Astrocyte (in vitro differentiated cells and primary cell): ENCODE data around the gene PADI6.

Experiments
- EZH2 ChIP-seq: IDR thresholded peaks from 2 replicates; pipeline ENCODE4 v1.6.1; 2012; ENCODE audit warnings: mild to moderate bottlenecking, low read length, inconsistent platforms; ENCODE audit not compliant: insufficient read depth
- TF ChIP-seq, protein P1 (sequence below): IDR thresholded peaks from 2 replicates; pipeline ENCODE4 v1.5.1; 2011; ENCODE audit warnings: low read depth, mild to moderate bottlenecking, inconsistent platforms, low read length, moderate library complexity; ENCODE audit not compliant: insufficient read depth

DNA sequence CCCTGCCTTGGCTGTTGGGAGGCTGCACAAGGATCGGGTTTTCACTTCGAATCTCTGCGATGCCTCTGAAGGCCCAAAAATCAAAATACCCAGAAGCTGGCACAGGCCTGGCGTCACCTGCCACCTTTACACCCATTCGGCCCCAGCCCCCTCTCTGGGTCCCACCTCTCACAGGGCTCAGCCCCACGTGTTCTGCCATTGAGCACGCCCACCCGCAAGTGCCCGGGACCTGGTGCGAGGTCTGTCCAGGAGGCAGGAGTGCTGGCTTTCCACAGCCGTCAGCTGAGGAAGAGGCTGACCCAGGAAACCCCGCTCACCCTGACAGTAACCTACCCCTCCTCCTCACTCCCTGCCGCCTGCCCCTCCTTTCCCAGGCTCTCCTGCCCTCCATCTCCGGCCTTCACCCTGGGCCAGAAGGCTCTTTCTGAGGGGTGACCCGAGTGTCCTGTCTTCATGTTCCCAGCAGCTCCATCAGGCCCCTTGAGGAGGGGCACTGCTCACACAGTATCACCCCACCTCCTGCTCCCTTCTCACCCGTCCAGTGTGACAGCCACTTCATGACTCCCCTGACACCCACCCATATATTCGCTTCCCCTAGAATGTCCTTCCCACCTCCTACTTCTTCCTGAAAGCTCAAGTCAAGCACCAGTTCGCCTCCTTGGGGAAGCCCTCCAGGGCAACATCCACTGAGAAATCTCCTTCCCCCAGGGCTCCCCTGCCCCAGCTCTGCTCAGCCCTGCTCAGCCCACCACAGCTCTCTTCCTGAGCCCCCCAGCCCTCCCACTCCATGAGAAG, 54.0 kb downstream of the PADI6 start:
- TF ChIP-seq, protein P1, sequence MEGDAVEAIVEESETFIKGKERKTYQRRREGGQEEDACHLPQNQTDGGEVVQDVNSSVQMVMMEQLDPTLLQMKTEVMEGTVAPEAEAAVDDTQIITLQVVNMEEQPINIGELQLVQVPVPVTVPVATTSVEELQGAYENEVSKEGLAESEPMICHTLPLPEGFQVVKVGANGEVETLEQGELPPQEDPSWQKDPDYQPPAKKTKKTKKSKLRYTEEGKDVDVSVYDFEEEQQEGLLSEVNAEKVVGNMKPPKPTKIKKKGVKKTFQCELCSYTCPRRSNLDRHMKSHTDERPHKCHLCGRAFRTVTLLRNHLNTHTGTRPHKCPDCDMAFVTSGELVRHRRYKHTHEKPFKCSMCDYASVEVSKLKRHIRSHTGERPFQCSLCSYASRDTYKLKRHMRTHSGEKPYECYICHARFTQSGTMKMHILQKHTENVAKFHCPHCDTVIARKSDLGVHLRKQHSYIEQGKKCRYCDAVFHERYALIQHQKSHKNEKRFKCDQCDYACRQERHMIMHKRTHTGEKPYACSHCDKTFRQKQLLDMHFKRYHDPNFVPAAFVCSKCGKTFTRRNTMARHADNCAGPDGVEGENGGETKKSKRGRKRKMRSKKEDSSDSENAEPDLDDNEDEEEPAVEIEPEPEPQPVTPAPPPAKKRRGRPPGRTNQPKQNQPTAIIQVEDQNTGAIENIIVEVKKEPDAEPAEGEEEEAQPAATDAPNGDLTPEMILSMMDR, result no peak
- no peak for TF ChIP-seq EZH2
